GM12878 (cell line): ENCODE data around the gene DFFA. TPM values are rescaled to one million over a fixed set of nuclear protein-coding genes. Genes with fewer than 3 reads are reported as not detected.

Experiments
- BCL11A ChIP-seq: IDR thresholded peaks from 2 replicates; pipeline ENCODE4 v1.6.1; 2011; ENCODE audit warnings: low read depth, low read length
- CBX5 ChIP-seq: sonication (generic); IDR thresholded peaks from 2 replicates; pipeline ENCODE4 v1.6.1; 2016; ENCODE audit warnings: low read depth, moderate library complexity, mild to moderate bottlenecking, inconsistent platforms
- CHD1 ChIP-seq: IDR thresholded peaks from 2 replicates; pipeline ENCODE4 v1.6.1; 2012; ENCODE audit warnings: low read depth, low read length, improper control_type of control experiment
- CREM ChIP-seq: IDR thresholded peaks from 2 replicates; pipeline ENCODE4 v1.6.1; 2014; ENCODE audit warnings: antibody characterized with exemption, low read depth
- EED ChIP-seq: sonication (generic); IDR thresholded peaks from 2 replicates; pipeline ENCODE4 v1.6.1; 2016; ENCODE audit warnings: antibody characterized with exemption, low read depth
- EP300 ChIP-seq, 2 experiments: fragments of 150-350 bp in 1 of 2; IDR thresholded peaks; 2 replicates each; pipeline ENCODE4 v1.6.1; 2011 to 2012; ENCODE audit warnings: low read depth in 2 of 2, low read length in 2 of 2, borderline replicate concordance in 1 of 2, improper control_type of control experiment in 1 of 2, inconsistent platforms in 1 of 2; ENCODE audit not compliant: control insufficient read depth in 1 of 2
- FOS ChIP-seq: IDR thresholded peaks from 3 replicates; pipeline ENCODE4 v1.6.1; 2011; ENCODE audit warnings: borderline replicate concordance; ENCODE audit not compliant: insufficient read length; ENCODE audit errors: extremely low read depth
- HDAC6 ChIP-seq: fragments of 200-600 bp; sonication (generic); IDR thresholded peaks from one replicate; pipeline ENCODE4 v1.8.0; 2017; ENCODE audit warnings: antibody characterized with exemption; ENCODE audit not compliant: unreplicated experiment
- IRF5 ChIP-seq: fragments of 450-650 bp; IDR thresholded peaks from 2 replicates; pipeline ENCODE4 v1.6.1; 2017; ENCODE audit warnings: borderline replicate concordance
- MEF2A ChIP-seq: IDR thresholded peaks from 2 replicates; pipeline ENCODE4 v1.6.1; 2011; ENCODE audit warnings: low read depth, mild to moderate bottlenecking, low read length, moderate library complexity; ENCODE audit not compliant: insufficient read depth
- MLLT1 ChIP-seq: fragments of 450-650 bp; IDR thresholded peaks from 2 replicates; pipeline ENCODE4 v1.6.1; 2016; ENCODE audit warnings: mild to moderate bottlenecking
- NFYA ChIP-seq: IDR thresholded peaks from 2 replicates; pipeline ENCODE4 v1.6.1; 2011; ENCODE audit warnings: low read depth, mild to moderate bottlenecking, low read length, improper control_type of control experiment, borderline replicate concordance
- NR2C1 ChIP-seq: fragments of 450-650 bp; IDR thresholded peaks from 2 replicates; pipeline ENCODE4 v1.6.1; 2017; ENCODE audit warnings: antibody characterized with exemption, mild to moderate bottlenecking, moderate library complexity
- POLR2AphosphoS2 ChIP-seq: IDR thresholded peaks from 2 replicates; pipeline ENCODE4 v1.6.1; 2011; ENCODE audit warnings: low read depth, mild to moderate bottlenecking, low read length, improper control_type of control experiment, moderate library complexity
- RB1 ChIP-seq: fragments of 450-650 bp; formaldehyde crosslinking; IDR thresholded peaks from 2 replicates; pipeline ENCODE4 v1.6.1; 2017; ENCODE audit warnings: mild to moderate bottlenecking, borderline replicate concordance
- RCOR1 ChIP-seq: conservative IDR thresholded peaks from 2 replicates; pipeline ENCODE4 v1.6.1; 2012; ENCODE audit warnings: low read depth, low read length, improper control_type of control experiment
- RELB ChIP-seq: fragments of 450-650 bp; IDR thresholded peaks from 2 replicates; pipeline ENCODE4 v1.6.1; 2017; ENCODE audit warnings: low read depth, mild to moderate bottlenecking, moderate library complexity
- SMC3 ChIP-seq: IDR thresholded peaks from 2 replicates; pipeline ENCODE4 v1.6.1; 2011; ENCODE audit warnings: low read length, improper control_type of control experiment, borderline replicate concordance
- SUPT20H ChIP-seq: IDR thresholded peaks from 2 replicates; pipeline ENCODE4 v1.6.1; 2011; ENCODE audit warnings: low read depth, mild to moderate bottlenecking, low read length, moderate library complexity, borderline replicate concordance; ENCODE audit not compliant: control insufficient read depth
- ZBTB11 ChIP-seq: fragments of 450-650 bp; formaldehyde crosslinking; IDR thresholded peaks from 2 replicates; pipeline ENCODE4 v1.5.0; 2022; ENCODE audit warnings: mild to moderate bottlenecking, missing genetic modification characterization
- ZSCAN29 ChIP-seq: fragments of 450-650 bp; IDR thresholded peaks from 2 replicates; pipeline ENCODE4 v1.6.1; 2017; ENCODE audit warnings: mild to moderate bottlenecking, moderate library complexity
- polyA plus RNA-seq, 11 experiments: library from polyadenylated mRNA; depleted of rRNA in 4 of 11; unstranded in 6 of 11; stranded (reverse) in 5 of 11; fragments of >200 nt; fragmentation: Nextera tagmentation in 4 of 11; fragmentation: Illumina TruSeq in 1 of 11; extraction: Ambion mirVana in 4 of 11; extraction: Trizol in 1 of 11; gene quantifications; 1 replicate in 1 of 11; 2 replicates in 10 of 11; pipeline versions ENCODE4 v1.2.1 to v1.2.3, GENCODE V29; 2011 to 2016; ENCODE audit warnings: inconsistent platforms in 2 of 11, missing spikeins in 2 of 11, low read depth in 1 of 11
- total RNA-seq, 4 experiments: library from RNA; depleted of rRNA in 3 of 4; stranded (reverse); fragments of >200 nt in 3 of 4; fragmentation: Illumina TruSeq in 1 of 4; extraction: Trizol in 1 of 4; gene quantifications; 2 replicates each; pipeline versions ENCODE4 v1.2.1 to v1.2.3, GENCODE V29; 2013 to 2021

DFFA gene
- total and polyA plus RNA-seq, 10 of the 15 experiments (the other 5 are each of a cell fraction or from before 2014, with no cell fraction given): 37.4 to 83.8 (median 52.4) TPM

GRCh38 chr1:10430216-10431069 is 41.9 kb downstream of the DFFA start, which contains the start of gene CENPS (continued):
- TF ChIP-seq IRF5: no peak
- no peak for TF ChIP-seq POLR2AphosphoS2
- TF ChIP-seq RCOR1: 0 out of 2 replicates have a peak, but pooled peaks have one; percentile 37
- no peak for TF ChIP-seq HDAC6
- TF ChIP-seq RELB: peak; percentile 90
- TF ChIP-seq MEF2A: 0 out of 2 replicates have a peak, but pooled peaks have one; percentile 39
- 0 out of 2 replicates have a peak, but pooled peaks have one; percentile 58 for TF ChIP-seq ZSCAN29
- 0 out of 2 replicates have a peak, but pooled peaks have one; percentile 2 for TF ChIP-seq MLLT1
- TF ChIP-seq EED: no peak
- no peak for TF ChIP-seq SUPT20H
- TF ChIP-seq BCL11A: 0 out of 2 replicates have a peak, but pooled peaks have one; percentile 8
- TF ChIP-seq FOS: no peak
- no peak for TF ChIP-seq ZBTB11 (CRISPR knock-in tag)
- peak; percentile 90 for TF ChIP-seq SMC3
- TF ChIP-seq EP300 (IDR thresholded peaks at IDR 0.05; ENCODE audit: borderline replicate concordance in 1 of 2, control insufficient read depth in 1 of 2, low read depth in 2 of 2, low read length in 2 of 2): no peak
- TF ChIP-seq RB1: peak; percentile 99; the same call in 1 of the 2 replicates
- no peak for TF ChIP-seq NFYA
- no peak for TF ChIP-seq CHD1
- peak; percentile 23 for TF ChIP-seq CREM
- no peak; the same call in 1 of the 2 replicates for TF ChIP-seq CBX5
- no peak for TF ChIP-seq NR2C1
